Loucy (cell line): ENCODE measurements around the gene TMEM178A.
"Not testable (repeated sequence)": the region's sequence is repeated elsewhere in the genome, so short reads cannot be mapped to it uniquely, and the experiment has no call there.

Experiments
- H2AFZ ChIP-seq: fragments of 200-600 bp; sonication (generic); 2 replicates; pipeline ENCODE4 v1.6.0; 2016; ENCODE audit warnings: antibody characterized with exemption, mild to moderate bottlenecking, low read length, moderate library complexity
- H3F3A ChIP-seq: fragments of 200-600 bp; 2 replicates; pipeline ENCODE4 v1.6.0; 2016; ENCODE audit warnings: antibody characterized with exemption, low read depth, mild to moderate bottlenecking
- H3K27me3 ChIP-seq: fragments of 200-600 bp; sonication (generic); 2 replicates; pipeline ENCODE4 v1.6.1; 2014; ENCODE audit warnings: low read length, mild to moderate bottlenecking; ENCODE audit not compliant: insufficient read depth, poor library complexity, severe bottlenecking
- H3K36me3 ChIP-seq: fragments of 200-600 bp; sonication (generic); 2 replicates; pipeline ENCODE4 v1.6.1; 2016; ENCODE audit warnings: low read length; ENCODE audit not compliant: insufficient read depth
- H3K4me1 ChIP-seq: fragments of 200-600 bp; sonication (generic); 2 replicates; pipeline ENCODE4 v1.5.1; 2014; ENCODE audit warnings: low read length, mild to moderate bottlenecking; ENCODE audit not compliant: insufficient read depth, poor library complexity, severe bottlenecking
- H3K4me2 ChIP-seq: fragments of 200-600 bp; sonication (generic); 2 replicates; pipeline ENCODE4 v1.6.0; 2014; ENCODE audit warnings: antibody characterized with exemption, low read length, low read depth, mild to moderate bottlenecking; ENCODE audit not compliant: poor library complexity, severe bottlenecking
- H3K4me3 ChIP-seq: fragments of 200-600 bp; sonication (generic); 2 replicates; pipeline ENCODE4 v1.5.1; 2014; ENCODE audit warnings: low read length, mild to moderate bottlenecking, mixed read lengths; ENCODE audit not compliant: poor library complexity, severe bottlenecking
- H3K79me2 ChIP-seq: fragments of 200-600 bp; sonication (generic); 2 replicates; pipeline ENCODE4 v1.6.1; 2014; ENCODE audit warnings: low read length; ENCODE audit not compliant: insufficient read depth
- H3K9ac ChIP-seq: fragments of 200-600 bp; sonication (generic); 2 replicates; pipeline ENCODE4 v1.6.0; 2014; ENCODE audit warnings: mild to moderate bottlenecking, low read depth, low read length, moderate library complexity; ENCODE audit not compliant: poor library complexity, severe bottlenecking
- H3K9me2 ChIP-seq: fragments of 200-600 bp; sonication (generic); replicated peaks from 2 replicates; pipeline ENCODE4 v1.6.1; 2016; ENCODE audit warnings: low read depth, low read length, mixed read lengths
- H3K9me3 ChIP-seq: fragments of 200-600 bp; sonication (generic); 2 replicates; pipeline ENCODE4 v1.6.1; 2014; ENCODE audit warnings: mild to moderate bottlenecking, antibody characterized with exemption, low read length, low read depth; ENCODE audit not compliant: insufficient read depth
- H4K20me1 ChIP-seq: fragments of 200-600 bp; sonication (generic); 2 replicates; pipeline ENCODE4 v1.6.0; 2014; ENCODE audit warnings: antibody characterized with exemption, low read length, mild to moderate bottlenecking; ENCODE audit not compliant: insufficient read depth, poor library complexity, severe bottlenecking
- EZH2phosphoT487 ChIP-seq: fragments of 200-600 bp; IDR thresholded peaks from 2 replicates; pipeline ENCODE4 v1.6.1; 2018; ENCODE audit warnings: antibody characterized with exemption, mild to moderate bottlenecking, moderate library complexity, borderline replicate concordance
- TF ChIP-seq, protein P1 (sequence below): fragments of 200-600 bp; sonication (generic); conservative IDR thresholded peaks from 2 replicates; pipeline ENCODE4 v1.5.1; 2014; ENCODE audit warnings: mild to moderate bottlenecking, antibody characterized with exemption, low read length

Gene TMEM178A

DNA sequence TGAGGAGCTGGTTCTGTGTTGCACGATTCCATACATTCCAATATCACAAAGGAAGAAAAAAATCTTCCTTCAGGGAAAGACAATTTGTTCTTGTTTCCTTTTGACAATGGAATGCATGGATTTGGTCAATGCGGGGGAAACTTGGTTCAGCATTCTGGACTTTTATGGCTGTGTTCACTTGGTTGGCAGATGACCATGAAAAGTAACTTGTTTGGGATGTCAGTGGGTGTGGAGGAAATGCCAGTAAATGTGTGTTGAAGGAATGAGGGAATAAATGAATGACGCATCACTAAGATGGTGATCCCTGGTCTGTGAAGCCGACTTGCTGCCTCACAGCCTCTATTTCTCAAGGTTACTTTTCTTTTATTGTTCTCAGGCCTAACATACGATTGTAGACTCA is 59.7 kb downstream of the TMEM178A start:
- H3K9ac ChIP-seq = no peak overlapping the region
- H3K4me3 ChIP-seq = no peak overlapping the region
- no peaks in the 10 kb centered on the region for H3K9me3 ChIP-seq
- no peaks in the 10 kb centered on the region for H3F3A ChIP-seq
- no peaks in the 10 kb centered on the region for H3K9me2 ChIP-seq
- no peaks in the 10 kb centered on the region for H3K79me2 ChIP-seq
- TF ChIP-seq, protein P1, sequence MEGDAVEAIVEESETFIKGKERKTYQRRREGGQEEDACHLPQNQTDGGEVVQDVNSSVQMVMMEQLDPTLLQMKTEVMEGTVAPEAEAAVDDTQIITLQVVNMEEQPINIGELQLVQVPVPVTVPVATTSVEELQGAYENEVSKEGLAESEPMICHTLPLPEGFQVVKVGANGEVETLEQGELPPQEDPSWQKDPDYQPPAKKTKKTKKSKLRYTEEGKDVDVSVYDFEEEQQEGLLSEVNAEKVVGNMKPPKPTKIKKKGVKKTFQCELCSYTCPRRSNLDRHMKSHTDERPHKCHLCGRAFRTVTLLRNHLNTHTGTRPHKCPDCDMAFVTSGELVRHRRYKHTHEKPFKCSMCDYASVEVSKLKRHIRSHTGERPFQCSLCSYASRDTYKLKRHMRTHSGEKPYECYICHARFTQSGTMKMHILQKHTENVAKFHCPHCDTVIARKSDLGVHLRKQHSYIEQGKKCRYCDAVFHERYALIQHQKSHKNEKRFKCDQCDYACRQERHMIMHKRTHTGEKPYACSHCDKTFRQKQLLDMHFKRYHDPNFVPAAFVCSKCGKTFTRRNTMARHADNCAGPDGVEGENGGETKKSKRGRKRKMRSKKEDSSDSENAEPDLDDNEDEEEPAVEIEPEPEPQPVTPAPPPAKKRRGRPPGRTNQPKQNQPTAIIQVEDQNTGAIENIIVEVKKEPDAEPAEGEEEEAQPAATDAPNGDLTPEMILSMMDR = no peak
- TF ChIP-seq EZH2phosphoT487 = no peak
- H2AFZ ChIP-seq = no peak overlapping the region
- peaks cover 7% of the 10 kb centered on the region for H3K4me1 ChIP-seq
- H4K20me1 ChIP-seq = no peaks in the 10 kb centered on the region
- H3K36me3 ChIP-seq = no peaks in the 10 kb centered on the region
- H3K27me3 ChIP-seq = no peaks in the 10 kb centered on the region
- H3K4me2 ChIP-seq = no peak overlapping the region

DNA sequence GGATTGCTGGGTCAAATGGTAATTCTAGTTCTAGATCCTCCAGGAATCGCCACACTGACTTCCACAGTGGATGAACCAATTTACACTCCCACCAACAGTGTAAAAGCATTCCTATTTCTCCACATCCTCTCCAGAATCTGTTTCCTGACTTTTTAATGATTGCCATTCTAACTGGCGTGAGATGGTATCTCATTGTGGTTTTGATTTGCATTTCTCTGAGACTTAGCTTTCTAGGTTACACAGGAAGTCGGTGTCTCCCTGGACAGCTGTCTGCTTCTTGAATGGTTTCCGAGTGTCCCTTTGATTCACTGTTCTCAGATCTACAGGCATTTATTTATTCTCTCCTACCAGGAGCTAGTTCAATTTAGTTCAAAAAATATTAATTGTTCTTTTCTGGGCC is 62.4 kb downstream of the TMEM178A start:
- H3F3A ChIP-seq, H3K9me2 ChIP-seq, H4K20me1 ChIP-seq, H3K9me3 ChIP-seq, H3K4me3 ChIP-seq, H2AFZ ChIP-seq, H3K4me2 ChIP-seq, H3K4me1 ChIP-seq, H3K36me3 ChIP-seq, H3K9ac ChIP-seq, H3K79me2 ChIP-seq, H3K27me3 ChIP-seq: not testable (repeated sequence)
- 0 out of 2 replicates have a peak, but pooled peaks have one; percentile 28 for TF ChIP-seq EZH2phosphoT487

GRCh38 chr2:39728941-39729351 is 63.2 kb downstream of the TMEM178A start:
- Histone ChIP-seq H3K27me3 (no peaks in the 10 kb centered on the region), H3K4me1 (peaks cover 7% of the 10 kb centered on the region), H3K9me3 (no peaks in the 10 kb centered on the region), H3K4me3 (no peak overlapping the region), H3K9ac (no peak overlapping the region), H3F3A (no peaks in the 10 kb centered on the region), H3K36me3 (peaks cover 3% of the 10 kb centered on the region; the same call in 1 of the 2 replicates), H3K9me2 (no peaks in the 10 kb centered on the region), H3K79me2 (no peaks in the 10 kb centered on the region), H4K20me1 (no peaks in the 10 kb centered on the region), H2AFZ (no peak overlapping the region), H3K4me2 (no peak overlapping the region)
- TF ChIP-seq, protein P1 = peak; percentile 94
- TF ChIP-seq EZH2phosphoT487 = no peak

GRCh38 chr2:39730276-39730675 is 64.6 kb downstream of the TMEM178A start:
- Histone ChIP-seq H2AFZ (no peak overlapping the region), H3K4me1 (peaks cover 7% of the 10 kb centered on the region)

More at GRCh38 chr2:39730276-39730675, 64.6 kb downstream of the TMEM178A start:
- H3K9ac ChIP-seq = no peak overlapping the region
- H3K79me2 ChIP-seq = 0 out of 2 replicates have a peak, but pooled peaks cover 5% of the 10 kb centered on the region
- H3K9me2 ChIP-seq = no peaks in the 10 kb centered on the region
- TF ChIP-seq, protein P1 = no peak
- TF ChIP-seq EZH2phosphoT487 = no peak
- H4K20me1 ChIP-seq = no peaks in the 10 kb centered on the region
- H3K27me3 ChIP-seq = no peaks in the 10 kb centered on the region
- H3K36me3 ChIP-seq = peaks cover 16% of the 10 kb centered on the region; the same call in 1 of the 2 replicates
- no peaks in the 10 kb centered on the region for H3F3A ChIP-seq
- no peaks in the 10 kb centered on the region for H3K9me3 ChIP-seq
- H3K4me3 ChIP-seq = no peak overlapping the region
- no peak overlapping the region for H3K4me2 ChIP-seq
